HEK293T (cell line): Measurements from ENCODE around the gene FOXN1.

Source experiments
- FOXM1 ChIP-seq: fragments of 450-650 bp; IDR thresholded peaks from 2 replicates; pipeline ENCODE4 v1.6.1; 2017; ENCODE audit warnings: mild to moderate bottlenecking, borderline replicate concordance
- SUZ12 ChIP-seq: fragments of 450-650 bp; IDR thresholded peaks from 2 replicates; pipeline ENCODE4 v1.6.1; 2016; ENCODE audit warnings: mild to moderate bottlenecking

DNA sequence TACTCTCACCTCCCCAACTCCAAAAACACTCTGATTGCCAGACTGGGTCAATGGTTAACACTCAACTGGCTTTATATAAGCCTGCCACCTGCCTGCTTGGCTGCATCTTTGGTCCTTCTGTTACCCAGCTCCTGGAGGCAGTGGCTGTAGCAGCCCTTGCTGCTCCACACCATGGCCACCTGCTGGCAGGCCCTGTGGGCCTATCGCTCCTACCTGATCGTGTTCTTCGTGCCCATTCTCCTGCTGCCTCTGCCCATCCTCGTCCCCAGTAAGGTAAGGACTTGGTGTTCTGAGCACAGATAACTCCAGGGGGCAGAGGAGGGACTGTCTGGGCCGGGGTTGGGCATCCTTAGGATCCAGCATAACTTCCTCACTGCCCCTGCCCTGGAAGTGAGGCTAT lies 32.6 kb upstream of the FOXN1 start, which contains the start of gene SLC13A2:
- TF ChIP-seq FOXM1 = no peak
- TF ChIP-seq SUZ12 = no peak
